Measurements from ENCODE around the gene CIAO2B.

The CIAO2B gene

DNA sequence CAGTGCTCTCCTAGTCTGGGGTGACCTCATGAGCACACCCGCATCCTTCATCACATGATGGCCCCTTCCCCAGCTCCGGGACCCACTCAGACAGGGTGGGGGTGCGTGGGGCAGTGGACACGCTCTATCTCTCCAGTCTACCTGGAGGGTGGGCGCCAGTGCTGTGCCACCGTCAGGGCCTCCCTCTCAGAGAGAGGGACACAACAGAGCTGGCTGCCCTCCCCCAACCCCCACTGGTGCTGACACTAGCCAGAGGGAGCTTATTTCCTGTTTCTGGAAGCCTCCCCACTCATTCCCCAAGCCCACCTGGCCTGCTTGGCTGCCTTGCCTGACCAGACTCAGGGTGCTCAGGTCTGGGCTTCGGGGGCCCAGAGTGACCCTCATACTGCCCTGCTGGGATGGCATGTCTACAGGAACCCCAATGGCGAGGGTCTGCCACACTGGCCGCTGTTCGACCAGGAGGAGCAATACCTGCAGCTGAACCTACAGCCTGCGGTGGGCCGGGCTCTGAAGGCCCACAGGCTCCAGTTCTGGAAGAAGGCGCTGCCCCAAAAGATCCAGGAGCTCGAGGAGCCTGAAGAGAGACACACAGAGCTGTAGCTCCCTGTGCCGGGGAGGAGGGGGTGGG is 9.3 kb upstream of the CIAO2B start:
- ATAC-seq: no peak
- no peak for TF ChIP-seq ZNF565 (CRISPR knock-in tag; conservative IDR thresholded peaks at IDR 0.05; ENCODE audit: low read depth)
- no peak for TF ChIP-seq SNAI2 (CRISPR knock-in tag; IDR thresholded peaks at IDR 0.05)
- TF ChIP-seq ZFP3 (CRISPR knock-in tag; IDR thresholded peaks at IDR 0.05): no peak
- TF ChIP-seq ZC3H10 (CRISPR knock-in tag; IDR thresholded peaks at IDR 0.05): no peak
- TF ChIP-seq ARNTL (CRISPR knock-in tag; IDR thresholded peaks at IDR 0.05; ENCODE audit: borderline replicate concordance, low read depth): no peak
- no peak for TF ChIP-seq GLIS3 (CRISPR knock-in tag; IDR thresholded peaks at IDR 0.05)
- TF ChIP-seq, protein P1, sequence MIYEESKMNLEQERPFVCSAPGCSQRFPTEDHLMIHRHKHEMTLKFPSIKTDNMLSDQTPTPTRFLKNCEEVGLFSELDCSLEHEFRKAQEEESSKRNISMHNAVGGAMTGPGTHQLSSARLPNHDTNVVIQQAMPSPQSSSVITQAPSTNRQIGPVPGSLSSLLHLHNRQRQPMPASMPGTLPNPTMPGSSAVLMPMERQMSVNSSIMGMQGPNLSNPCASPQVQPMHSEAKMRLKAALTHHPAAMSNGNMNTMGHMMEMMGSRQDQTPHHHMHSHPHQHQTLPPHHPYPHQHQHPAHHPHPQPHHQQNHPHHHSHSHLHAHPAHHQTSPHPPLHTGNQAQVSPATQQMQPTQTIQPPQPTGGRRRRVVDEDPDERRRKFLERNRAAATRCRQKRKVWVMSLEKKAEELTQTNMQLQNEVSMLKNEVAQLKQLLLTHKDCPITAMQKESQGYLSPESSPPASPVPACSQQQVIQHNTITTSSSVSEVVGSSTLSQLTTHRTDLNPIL (CRISPR knock-in tag; IDR thresholded peaks at IDR 0.05; ENCODE audit: low read depth): no peak
- TF ChIP-seq RARB (CRISPR knock-in tag; IDR thresholded peaks at IDR 0.05): no peak
- no peak for TF ChIP-seq OSR1 (CRISPR knock-in tag; IDR thresholded peaks at IDR 0.05)
- TF ChIP-seq, protein P2, sequence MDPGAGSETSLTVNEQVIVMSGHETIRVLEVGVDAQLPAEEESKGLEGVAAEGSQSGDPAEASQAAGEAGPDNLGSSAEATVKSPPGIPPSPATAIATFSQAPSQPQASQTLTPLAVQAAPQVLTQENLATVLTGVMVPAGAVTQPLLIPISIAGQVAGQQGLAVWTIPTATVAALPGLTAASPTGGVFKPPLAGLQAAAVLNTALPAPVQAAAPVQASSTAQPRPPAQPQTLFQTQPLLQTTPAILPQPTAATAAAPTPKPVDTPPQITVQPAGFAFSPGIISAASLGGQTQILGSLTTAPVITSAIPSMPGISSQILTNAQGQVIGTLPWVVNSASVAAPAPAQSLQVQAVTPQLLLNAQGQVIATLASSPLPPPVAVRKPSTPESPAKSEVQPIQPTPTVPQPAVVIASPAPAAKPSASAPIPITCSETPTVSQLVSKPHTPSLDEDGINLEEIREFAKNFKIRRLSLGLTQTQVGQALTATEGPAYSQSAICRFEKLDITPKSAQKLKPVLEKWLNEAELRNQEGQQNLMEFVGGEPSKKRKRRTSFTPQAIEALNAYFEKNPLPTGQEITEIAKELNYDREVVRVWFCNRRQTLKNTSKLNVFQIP (CRISPR knock-in tag; IDR thresholded peaks at IDR 0.05; ENCODE audit: borderline replicate concordance, low read depth): no peak
- no peak for TF ChIP-seq ISL1 (CRISPR knock-in tag; IDR thresholded peaks at IDR 0.05)
- TF ChIP-seq TOX (CRISPR knock-in tag; IDR thresholded peaks at IDR 0.05; ENCODE audit: borderline replicate concordance): no peak
- TF ChIP-seq ZNF70 (CRISPR knock-in tag; IDR thresholded peaks at IDR 0.05): no peak
- TF ChIP-seq, protein P3, sequence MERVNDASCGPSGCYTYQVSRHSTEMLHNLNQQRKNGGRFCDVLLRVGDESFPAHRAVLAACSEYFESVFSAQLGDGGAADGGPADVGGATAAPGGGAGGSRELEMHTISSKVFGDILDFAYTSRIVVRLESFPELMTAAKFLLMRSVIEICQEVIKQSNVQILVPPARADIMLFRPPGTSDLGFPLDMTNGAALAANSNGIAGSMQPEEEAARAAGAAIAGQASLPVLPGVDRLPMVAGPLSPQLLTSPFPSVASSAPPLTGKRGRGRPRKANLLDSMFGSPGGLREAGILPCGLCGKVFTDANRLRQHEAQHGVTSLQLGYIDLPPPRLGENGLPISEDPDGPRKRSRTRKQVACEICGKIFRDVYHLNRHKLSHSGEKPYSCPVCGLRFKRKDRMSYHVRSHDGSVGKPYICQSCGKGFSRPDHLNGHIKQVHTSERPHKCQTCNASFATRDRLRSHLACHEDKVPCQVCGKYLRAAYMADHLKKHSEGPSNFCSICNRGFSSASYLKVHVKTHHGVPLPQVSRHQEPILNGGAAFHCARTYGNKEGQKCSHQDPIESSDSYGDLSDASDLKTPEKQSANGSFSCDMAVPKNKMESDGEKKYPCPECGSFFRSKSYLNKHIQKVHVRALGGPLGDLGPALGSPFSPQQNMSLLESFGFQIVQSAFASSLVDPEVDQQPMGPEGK (CRISPR knock-in tag; IDR thresholded peaks at IDR 0.05; ENCODE audit: borderline replicate concordance): no peak
- no peak for TF ChIP-seq PPARA (CRISPR knock-in tag; IDR thresholded peaks at IDR 0.05; ENCODE audit: borderline replicate concordance)
- no peak for TF ChIP-seq CSDC2 (CRISPR knock-in tag; IDR thresholded peaks at IDR 0.05)

DNA sequence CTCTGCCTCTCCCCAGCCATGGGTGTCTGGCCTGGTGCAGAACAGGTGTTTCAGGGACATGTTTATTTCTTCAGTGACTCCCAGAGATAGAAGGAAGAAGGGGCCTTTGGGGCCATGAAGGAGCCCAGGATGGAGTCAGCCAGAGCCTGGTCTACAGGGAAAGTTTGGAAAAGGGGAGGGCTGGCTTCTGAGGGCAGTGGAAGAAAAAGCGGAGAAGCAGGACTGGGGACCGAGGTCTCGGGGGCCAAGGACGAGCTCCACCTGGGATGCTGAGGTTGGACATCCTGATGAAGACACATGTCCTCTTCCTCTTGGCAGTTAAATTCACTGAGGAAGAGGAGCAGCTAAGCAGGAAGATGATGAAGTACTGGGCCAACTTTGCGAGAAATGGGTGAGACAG is 8.8 kb upstream of the CIAO2B start:
- TF ChIP-seq ZNF8 (CRISPR knock-in tag; IDR thresholded peaks at IDR 0.05): no peak
- no peak for TF ChIP-seq ZNF565 (CRISPR knock-in tag; conservative IDR thresholded peaks at IDR 0.05; ENCODE audit: low read depth)
- no peak for TF ChIP-seq PPARA (CRISPR knock-in tag; IDR thresholded peaks at IDR 0.05; ENCODE audit: borderline replicate concordance)
- TF ChIP-seq ARNTL (CRISPR knock-in tag; IDR thresholded peaks at IDR 0.05; ENCODE audit: borderline replicate concordance, low read depth): no peak
- no peak for TF ChIP-seq BACH2 (CRISPR knock-in tag; IDR thresholded peaks at IDR 0.05; ENCODE audit: borderline replicate concordance)
- TF ChIP-seq ZNF70 (CRISPR knock-in tag; IDR thresholded peaks at IDR 0.05): no peak
- TF ChIP-seq, protein P4, sequence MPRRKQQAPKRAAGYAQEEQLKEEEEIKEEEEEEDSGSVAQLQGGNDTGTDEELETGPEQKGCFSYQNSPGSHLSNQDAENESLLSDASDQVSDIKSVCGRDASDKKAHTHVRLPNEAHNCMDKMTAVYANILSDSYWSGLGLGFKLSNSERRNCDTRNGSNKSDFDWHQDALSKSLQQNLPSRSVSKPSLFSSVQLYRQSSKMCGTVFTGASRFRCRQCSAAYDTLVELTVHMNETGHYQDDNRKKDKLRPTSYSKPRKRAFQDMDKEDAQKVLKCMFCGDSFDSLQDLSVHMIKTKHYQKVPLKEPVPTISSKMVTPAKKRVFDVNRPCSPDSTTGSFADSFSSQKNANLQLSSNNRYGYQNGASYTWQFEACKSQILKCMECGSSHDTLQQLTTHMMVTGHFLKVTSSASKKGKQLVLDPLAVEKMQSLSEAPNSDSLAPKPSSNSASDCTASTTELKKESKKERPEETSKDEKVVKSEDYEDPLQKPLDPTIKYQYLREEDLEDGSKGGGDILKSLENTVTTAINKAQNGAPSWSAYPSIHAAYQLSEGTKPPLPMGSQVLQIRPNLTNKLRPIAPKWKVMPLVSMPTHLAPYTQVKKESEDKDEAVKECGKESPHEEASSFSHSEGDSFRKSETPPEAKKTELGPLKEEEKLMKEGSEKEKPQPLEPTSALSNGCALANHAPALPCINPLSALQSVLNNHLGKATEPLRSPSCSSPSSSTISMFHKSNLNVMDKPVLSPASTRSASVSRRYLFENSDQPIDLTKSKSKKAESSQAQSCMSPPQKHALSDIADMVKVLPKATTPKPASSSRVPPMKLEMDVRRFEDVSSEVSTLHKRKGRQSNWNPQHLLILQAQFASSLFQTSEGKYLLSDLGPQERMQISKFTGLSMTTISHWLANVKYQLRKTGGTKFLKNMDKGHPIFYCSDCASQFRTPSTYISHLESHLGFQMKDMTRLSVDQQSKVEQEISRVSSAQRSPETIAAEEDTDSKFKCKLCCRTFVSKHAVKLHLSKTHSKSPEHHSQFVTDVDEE (CRISPR knock-in tag; IDR thresholded peaks at IDR 0.05): no peak
- ATAC-seq: no peak

DNA sequence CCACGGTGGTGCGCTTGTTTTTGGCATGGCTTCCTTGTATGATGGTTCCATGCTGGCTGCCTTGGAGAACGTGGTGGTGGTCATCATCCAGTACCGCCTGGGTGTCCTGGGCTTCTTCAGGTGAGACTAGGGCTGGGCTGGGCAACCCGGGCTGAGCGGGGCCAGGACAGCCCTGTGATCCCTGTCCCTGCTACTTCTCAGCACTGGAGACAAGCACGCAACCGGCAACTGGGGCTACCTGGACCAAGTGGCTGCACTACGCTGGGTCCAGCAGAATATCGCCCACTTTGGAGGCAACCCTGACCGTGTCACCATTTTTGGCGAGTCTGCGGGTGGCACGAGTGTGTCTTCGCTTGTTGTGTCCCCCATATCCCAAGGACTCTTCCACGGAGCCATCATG is 6.0 kb upstream of the CIAO2B start:
- TF ChIP-seq, protein P2 (CRISPR knock-in tag; IDR thresholded peaks at IDR 0.05; ENCODE audit: borderline replicate concordance, low read depth): no peak
- TF ChIP-seq TOX (CRISPR knock-in tag; IDR thresholded peaks at IDR 0.05; ENCODE audit: borderline replicate concordance): no peak
- no peak for TF ChIP-seq OSR1 (CRISPR knock-in tag; IDR thresholded peaks at IDR 0.05)
- TF ChIP-seq ZFP3 (CRISPR knock-in tag; IDR thresholded peaks at IDR 0.05): no peak
- no peak for TF ChIP-seq ZFP30 (CRISPR knock-in tag; IDR thresholded peaks at IDR 0.05)
- no peak for TF ChIP-seq ESRRG (CRISPR knock-in tag; IDR thresholded peaks at IDR 0.05)
- TF ChIP-seq, protein P5, sequence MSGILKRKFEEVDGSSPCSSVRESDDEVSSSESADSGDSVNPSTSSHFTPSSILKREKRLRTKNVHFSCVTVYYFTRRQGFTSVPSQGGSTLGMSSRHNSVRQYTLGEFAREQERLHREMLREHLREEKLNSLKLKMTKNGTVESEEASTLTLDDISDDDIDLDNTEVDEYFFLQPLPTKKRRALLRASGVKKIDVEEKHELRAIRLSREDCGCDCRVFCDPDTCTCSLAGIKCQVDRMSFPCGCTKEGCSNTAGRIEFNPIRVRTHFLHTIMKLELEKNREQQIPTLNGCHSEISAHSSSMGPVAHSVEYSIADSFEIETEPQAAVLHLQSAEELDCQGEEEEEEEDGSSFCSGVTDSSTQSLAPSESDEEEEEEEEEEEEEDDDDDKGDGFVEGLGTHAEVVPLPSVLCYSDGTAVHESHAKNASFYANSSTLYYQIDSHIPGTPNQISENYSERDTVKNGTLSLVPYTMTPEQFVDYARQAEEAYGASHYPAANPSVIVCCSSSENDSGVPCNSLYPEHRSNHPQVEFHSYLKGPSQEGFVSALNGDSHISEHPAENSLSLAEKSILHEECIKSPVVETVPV (CRISPR knock-in tag; IDR thresholded peaks at IDR 0.05): no peak
- no peak for TF ChIP-seq ZC3H10 (CRISPR knock-in tag; IDR thresholded peaks at IDR 0.05)
- no peak for TF ChIP-seq ARNTL (CRISPR knock-in tag; IDR thresholded peaks at IDR 0.05; ENCODE audit: borderline replicate concordance, low read depth)
- ATAC-seq: no peak
